HFF-Myc (cell line): ENCODE measurements around the gene NCKAP5.

ENCODE experiments used
- DNase-seq: peaks from one replicate; pipeline ENCODE4 v3.0.0-alpha.2; 2011; ENCODE audit warnings: low read depth; ENCODE audit errors: extremely low read depth
- H3K4me3 ChIP-seq: replicated peaks from 2 replicates; pipeline ENCODE4 v1.5.1; 2011; ENCODE audit warnings: low read depth, mild to moderate bottlenecking, control low read depth, low read length
- CTCF ChIP-seq: IDR thresholded peaks from 2 replicates; pipeline ENCODE4 v1.5.1; 2012; ENCODE audit warnings: mild to moderate bottlenecking, low read depth, low read length, control low read depth; ENCODE audit errors: missing control alignments

Gene NCKAP5

DNA sequence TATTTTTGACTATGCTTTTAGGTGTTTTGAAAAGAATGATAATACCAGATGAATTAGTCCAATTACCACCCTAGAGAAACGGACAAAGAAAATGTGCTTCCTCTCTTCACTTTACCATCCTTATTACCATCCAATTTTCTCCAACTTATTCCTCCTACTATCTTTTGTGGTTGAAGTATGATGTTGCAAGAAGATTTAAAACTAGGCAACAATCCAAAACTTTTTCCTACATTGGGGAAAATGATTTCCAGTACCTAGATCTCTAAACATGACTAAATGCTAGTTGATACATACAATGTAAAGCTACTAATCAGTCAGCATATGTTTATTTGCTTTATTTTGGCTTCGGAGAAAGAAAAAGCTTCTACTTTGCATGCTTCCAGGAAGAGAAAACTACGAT, 543.3 kb downstream of the NCKAP5 start:
- H3K4me3 ChIP-seq = no peak overlapping the region

GRCh38 chr2:133012847-133013734, 555.2 kb downstream of the NCKAP5 start:
- H3K4me3 ChIP-seq = no peak overlapping the region
- DNase-seq = no peak
- TF ChIP-seq CTCF = no peak

More for the DNA sequence above, 543.3 kb downstream of the NCKAP5 start:
- TF ChIP-seq CTCF = no peak
- no peak for DNase-seq

DNA sequence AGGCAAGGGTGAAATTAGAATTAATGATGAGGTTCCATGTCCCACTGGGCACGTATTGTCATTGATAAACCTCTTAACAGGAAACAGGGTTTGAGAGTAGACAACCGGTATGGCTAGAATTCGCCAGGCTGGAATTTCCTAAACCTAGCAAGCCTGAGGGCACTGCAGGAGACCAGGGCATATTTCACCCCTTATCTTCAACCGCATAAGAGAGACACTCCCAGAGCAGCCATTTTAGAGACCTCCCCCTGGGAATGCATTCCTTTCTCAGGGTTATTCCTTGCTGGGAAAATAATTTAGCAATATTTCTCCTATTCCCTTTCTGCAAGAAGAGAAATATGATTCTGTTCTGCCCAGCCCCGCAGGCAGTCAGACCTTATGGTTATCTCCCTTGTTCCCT, 563.6 kb downstream of the NCKAP5 start:
- no peak for DNase-seq
- no peak for TF ChIP-seq CTCF
- no peak overlapping the region for H3K4me3 ChIP-seq

GRCh38 chr2:132999421-132999820, 568.8 kb downstream of the NCKAP5 start:
- no peak for DNase-seq
- no peak for TF ChIP-seq CTCF
- H3K4me3 ChIP-seq = no peak overlapping the region

DNA sequence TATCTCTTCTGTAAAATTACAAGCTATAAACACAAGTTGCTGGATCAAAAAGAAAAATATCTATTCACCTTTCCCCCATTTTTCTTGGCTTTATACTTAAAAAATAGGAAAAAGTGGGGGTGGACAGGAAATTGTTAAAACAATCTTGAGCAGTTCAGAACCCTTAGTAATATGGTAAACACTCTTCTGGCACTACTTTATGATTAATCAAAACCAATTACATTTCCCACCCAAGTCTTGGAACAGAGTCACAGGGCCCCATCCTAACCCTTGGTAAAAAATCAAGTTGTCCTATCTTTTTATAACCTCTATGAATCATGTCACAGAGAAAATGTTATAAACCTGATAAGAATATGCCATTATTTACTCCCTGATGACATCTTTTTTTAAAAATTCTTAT, 570.0 kb downstream of the NCKAP5 start:
- DNase-seq = no peak
- TF ChIP-seq CTCF = no peak
- H3K4me3 ChIP-seq = no peak overlapping the region

- H3K4me3 ChIP-seq = no peak overlapping the region
- no peak for DNase-seq
- no peak for TF ChIP-seq CTCF
Measured at GRCh38 chr2:132991471-132992045, 576.7 kb downstream of the NCKAP5 start.
